ENCODE results near the gene VPS37C. TPM values are rescaled to one million over a fixed set of nuclear protein-coding genes. Genes with fewer than 3 reads are reported as not detected.

VPS37C gene
- total RNA-seq, 1 experiment from 2014 or later = 32.7 TPM

DNA sequence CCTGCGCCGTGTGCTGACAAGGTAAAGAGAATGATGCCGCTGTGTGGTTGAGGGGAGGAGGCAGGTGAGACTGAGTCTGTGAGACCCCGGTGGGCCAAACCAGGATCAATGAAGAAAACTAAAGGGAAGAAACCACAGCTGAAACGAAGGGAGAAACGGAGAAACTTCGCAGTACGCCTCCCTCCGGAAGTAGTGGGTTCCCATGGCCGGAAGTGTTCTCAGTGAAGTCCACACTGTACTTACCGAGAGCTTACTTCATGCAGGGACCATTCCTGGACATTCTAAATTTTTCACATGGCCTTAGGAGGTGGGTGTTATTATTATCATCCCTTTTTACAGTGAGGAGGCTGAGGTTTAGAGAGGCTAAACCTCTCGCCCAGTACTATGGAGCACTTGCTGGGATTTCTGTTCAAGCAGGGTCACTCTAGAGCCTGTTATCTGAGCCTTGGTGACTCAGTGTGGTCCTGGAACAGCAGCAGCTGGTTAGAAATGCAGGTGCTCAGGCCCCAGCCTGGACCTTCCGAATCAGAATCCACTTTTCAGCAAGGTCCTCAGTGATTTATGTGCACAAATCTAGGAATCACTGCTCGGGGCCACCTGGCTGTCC lies 41.0 kb downstream of the VPS37C start:
- ChIA-PET POLR2A (ENCODE audit: low non-redundant PET) (interaction anchor here (0.6 kb wide), 1 partner anchor 17 kb away, joined by 3 read pairs; no protein-coding TSS in a partner anchor), CTCF (no interaction called here)
- Histone ChIP-seq H3K27me3 (replicated peaks; ENCODE audit: insufficient read depth, low read depth, low read length, poor library complexity) (no peaks in the 10 kb centered on the region), H3K4me1 (ENCODE audit: insufficient read depth, low read length, poor library complexity, severe bottlenecking) (peaks cover 14% of the 10 kb centered on the region), H3K36me3 (ENCODE audit: insufficient read depth, low read length, poor library complexity, severe bottlenecking) (no peaks in the 10 kb centered on the region), H3K9me3 (ENCODE audit: low read depth, low read length, poor library complexity, severe bottlenecking) (no peaks in the 10 kb centered on the region), H3K4me3 (ENCODE audit: low read depth, low read length, poor library complexity, severe bottlenecking) (no peak overlapping the region), H3K27ac (ENCODE audit: low read depth, low read length, poor library complexity, severe bottlenecking) (no peak overlapping the region)
- no TSS peak for BruUV-seq (replicated peaks)
- intact Hi-C loops (cut with micrococcal nuclease; ENCODE audit: unreplicated experiment) = no loop called here
- DNase-seq (ENCODE audit: low spot score) = no peak
- TF ChIP-seq EZH2 (IDR thresholded peaks at IDR 0.05; ENCODE audit: borderline replicate concordance, low read depth, low read length, poor library complexity, severe bottlenecking) = no peak
- TF ChIP-seq, protein P1, sequence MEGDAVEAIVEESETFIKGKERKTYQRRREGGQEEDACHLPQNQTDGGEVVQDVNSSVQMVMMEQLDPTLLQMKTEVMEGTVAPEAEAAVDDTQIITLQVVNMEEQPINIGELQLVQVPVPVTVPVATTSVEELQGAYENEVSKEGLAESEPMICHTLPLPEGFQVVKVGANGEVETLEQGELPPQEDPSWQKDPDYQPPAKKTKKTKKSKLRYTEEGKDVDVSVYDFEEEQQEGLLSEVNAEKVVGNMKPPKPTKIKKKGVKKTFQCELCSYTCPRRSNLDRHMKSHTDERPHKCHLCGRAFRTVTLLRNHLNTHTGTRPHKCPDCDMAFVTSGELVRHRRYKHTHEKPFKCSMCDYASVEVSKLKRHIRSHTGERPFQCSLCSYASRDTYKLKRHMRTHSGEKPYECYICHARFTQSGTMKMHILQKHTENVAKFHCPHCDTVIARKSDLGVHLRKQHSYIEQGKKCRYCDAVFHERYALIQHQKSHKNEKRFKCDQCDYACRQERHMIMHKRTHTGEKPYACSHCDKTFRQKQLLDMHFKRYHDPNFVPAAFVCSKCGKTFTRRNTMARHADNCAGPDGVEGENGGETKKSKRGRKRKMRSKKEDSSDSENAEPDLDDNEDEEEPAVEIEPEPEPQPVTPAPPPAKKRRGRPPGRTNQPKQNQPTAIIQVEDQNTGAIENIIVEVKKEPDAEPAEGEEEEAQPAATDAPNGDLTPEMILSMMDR (conservative IDR thresholded peaks at IDR 0.05; ENCODE audit: low read depth, low read length) = no peak

DNA sequence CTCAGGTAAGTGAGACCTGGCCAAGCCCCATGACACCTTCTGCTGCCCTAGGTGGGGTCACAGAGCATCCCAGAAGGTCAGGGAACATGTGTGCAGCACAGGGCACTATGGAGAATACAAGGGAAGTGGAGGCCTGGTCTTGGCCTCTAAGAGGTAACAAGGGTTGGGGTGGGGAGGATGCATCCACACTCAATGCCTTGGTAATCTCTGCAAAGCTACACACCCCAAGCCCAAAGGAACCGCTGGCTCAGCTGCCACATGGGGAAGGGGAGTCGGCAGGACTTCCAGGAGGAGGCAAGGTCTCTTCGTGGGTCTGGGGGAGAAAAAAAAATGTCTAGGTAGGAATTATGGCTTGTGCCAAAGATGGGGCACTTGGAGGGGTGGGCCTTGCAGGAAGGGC lies 41.7 kb downstream of the VPS37C start:
- intact Hi-C loops (cut with micrococcal nuclease; ENCODE audit: unreplicated experiment) = no loop called here
- Histone ChIP-seq H3K9me3 (ENCODE audit: low read depth, low read length, poor library complexity, severe bottlenecking) (no peaks in the 10 kb centered on the region), H3K27me3 (replicated peaks; ENCODE audit: insufficient read depth, low read depth, low read length, poor library complexity) (no peaks in the 10 kb centered on the region), H3K4me1 (ENCODE audit: insufficient read depth, low read length, poor library complexity, severe bottlenecking) (peaks cover 14% of the 10 kb centered on the region), H3K36me3 (ENCODE audit: insufficient read depth, low read length, poor library complexity, severe bottlenecking) (no peaks in the 10 kb centered on the region), H3K27ac (ENCODE audit: low read depth, low read length, poor library complexity, severe bottlenecking) (no peak overlapping the region), H3K4me3 (ENCODE audit: low read depth, low read length, poor library complexity, severe bottlenecking) (no peak overlapping the region)
- BruUV-seq (replicated peaks) = no TSS peak
- ChIA-PET POLR2A (ENCODE audit: low non-redundant PET) (interaction anchor here (0.6 kb wide), 1 partner anchor 120 kb away, joined by 3 read pairs; no protein-coding TSS in a partner anchor), CTCF (no interaction called here)
- TF ChIP-seq EZH2 (IDR thresholded peaks at IDR 0.05; ENCODE audit: borderline replicate concordance, low read depth, low read length, poor library complexity, severe bottlenecking) = no peak
- TF ChIP-seq, protein P1 (conservative IDR thresholded peaks at IDR 0.05; ENCODE audit: low read depth, low read length) = no peak
- DNase-seq (ENCODE audit: low spot score) = no peak

DNA sequence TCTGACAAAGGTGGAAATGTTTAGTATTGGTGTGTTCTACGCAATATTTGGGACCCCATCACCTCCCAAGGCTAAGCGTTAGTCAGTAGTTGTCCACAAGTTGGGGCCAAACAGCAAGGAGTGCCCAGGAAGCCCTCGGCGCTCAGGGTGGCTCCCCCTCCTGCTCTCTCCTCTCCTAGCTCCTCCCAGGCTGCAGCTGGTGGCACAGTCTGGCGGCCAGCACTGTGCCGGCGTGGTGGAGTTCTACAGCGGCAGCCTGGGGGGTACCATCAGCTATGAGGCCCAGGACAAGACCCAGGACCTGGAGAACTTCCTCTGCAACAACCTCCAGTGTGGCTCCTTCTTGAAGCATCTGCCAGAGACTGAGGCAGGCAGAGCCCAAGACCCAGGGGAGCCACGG lies 42.2 kb downstream of the VPS37C start:
- Histone ChIP-seq H3K4me3 (ENCODE audit: low read depth, low read length, poor library complexity, severe bottlenecking) (no peak overlapping the region), H3K27me3 (replicated peaks; ENCODE audit: insufficient read depth, low read depth, low read length, poor library complexity) (no peaks in the 10 kb centered on the region), H3K9me3 (ENCODE audit: low read depth, low read length, poor library complexity, severe bottlenecking) (no peaks in the 10 kb centered on the region), H3K4me1 (ENCODE audit: insufficient read depth, low read length, poor library complexity, severe bottlenecking) (peaks cover 14% of the 10 kb centered on the region), H3K27ac (ENCODE audit: low read depth, low read length, poor library complexity, severe bottlenecking) (no peak overlapping the region), H3K36me3 (ENCODE audit: insufficient read depth, low read length, poor library complexity, severe bottlenecking) (no peaks in the 10 kb centered on the region)
- ChIA-PET CTCF (no interaction called here), POLR2A (ENCODE audit: low non-redundant PET) (interaction anchor here (0.6 kb wide), 1 partner anchor 120 kb away, joined by 3 read pairs; no protein-coding TSS in a partner anchor)
- TF ChIP-seq, protein P1 (conservative IDR thresholded peaks at IDR 0.05; ENCODE audit: low read depth, low read length) = no peak
- no peak for TF ChIP-seq EZH2 (IDR thresholded peaks at IDR 0.05; ENCODE audit: borderline replicate concordance, low read depth, low read length, poor library complexity, severe bottlenecking)
- BruUV-seq (replicated peaks) = no TSS peak
- intact Hi-C loops (cut with micrococcal nuclease; ENCODE audit: unreplicated experiment) = no loop called here
- DNase-seq (ENCODE audit: low spot score) = no peak

All from A673 (cell line).